Measurements from ENCODE around the gene ANTXR1. TPM values are rescaled to one million over a fixed set of nuclear protein-coding genes. Genes with fewer than 3 reads are reported as not detected.

The ANTXR1 gene
- total and polyA plus RNA-seq, 2 of the 8 experiments (the other 6 are each of a cell fraction or from before 2014, with no cell fraction given) = 15.8 to 44.3 TPM

DNA sequence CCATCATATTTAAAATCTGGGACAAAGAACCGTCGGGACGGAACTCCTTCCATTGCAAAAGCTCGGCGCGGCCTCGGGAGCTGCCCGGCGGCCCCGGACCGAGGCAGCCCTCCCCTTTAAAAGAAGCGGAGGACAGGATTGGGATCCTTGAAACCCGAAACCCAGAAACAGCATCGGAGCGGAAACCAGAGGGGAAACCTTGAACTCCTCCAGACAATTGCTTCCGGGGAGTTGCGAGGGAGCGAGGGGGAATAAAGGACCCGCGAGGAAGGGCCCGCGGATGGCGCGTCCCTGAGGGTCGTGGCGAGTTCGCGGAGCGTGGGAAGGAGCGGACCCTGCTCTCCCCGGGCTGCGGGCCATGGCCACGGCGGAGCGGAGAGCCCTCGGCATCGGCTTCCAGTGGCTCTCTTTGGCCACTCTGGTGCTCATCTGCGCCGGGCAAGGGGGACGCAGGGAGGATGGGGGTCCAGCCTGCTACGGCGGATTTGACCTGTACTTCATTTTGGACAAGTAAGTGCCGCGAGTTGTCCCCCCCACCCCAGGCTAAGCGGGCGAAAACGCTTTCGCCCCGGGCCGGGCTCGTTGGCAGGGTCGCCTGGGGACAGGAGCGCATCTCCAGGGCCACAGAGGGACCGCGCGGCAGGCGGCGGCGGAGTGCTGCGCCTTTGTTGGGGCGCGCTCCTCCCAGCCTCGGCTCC is at the start of gene ANTXR1 (continued):
- peak; percentile 32 for TF ChIP-seq EZH2 (IDR thresholded peaks at IDR 0.05; ENCODE audit: low read depth, low read length, severe bottlenecking)
- no peak for TF ChIP-seq FOSL1 (IDR thresholded peaks at IDR 0.05; ENCODE audit: insufficient read depth, low read depth, low read length)
- no peak for TF ChIP-seq GTF2F1 (IDR thresholded peaks at IDR 0.05; ENCODE audit: borderline replicate concordance, low read depth, low read length)

All from H1 (cell line).